ENCODE results near the gene CSF2RB. TPM values are rescaled to one million over a fixed set of nuclear protein-coding genes. Genes with fewer than 3 reads are reported as not detected.
A peak's percentile ranks its signal among the peaks of the same experiment; 100 is the strongest.

The CSF2RB gene
- total and polyA plus RNA-seq, 2 donors: 4.1 to 5.3 TPM

DNA sequence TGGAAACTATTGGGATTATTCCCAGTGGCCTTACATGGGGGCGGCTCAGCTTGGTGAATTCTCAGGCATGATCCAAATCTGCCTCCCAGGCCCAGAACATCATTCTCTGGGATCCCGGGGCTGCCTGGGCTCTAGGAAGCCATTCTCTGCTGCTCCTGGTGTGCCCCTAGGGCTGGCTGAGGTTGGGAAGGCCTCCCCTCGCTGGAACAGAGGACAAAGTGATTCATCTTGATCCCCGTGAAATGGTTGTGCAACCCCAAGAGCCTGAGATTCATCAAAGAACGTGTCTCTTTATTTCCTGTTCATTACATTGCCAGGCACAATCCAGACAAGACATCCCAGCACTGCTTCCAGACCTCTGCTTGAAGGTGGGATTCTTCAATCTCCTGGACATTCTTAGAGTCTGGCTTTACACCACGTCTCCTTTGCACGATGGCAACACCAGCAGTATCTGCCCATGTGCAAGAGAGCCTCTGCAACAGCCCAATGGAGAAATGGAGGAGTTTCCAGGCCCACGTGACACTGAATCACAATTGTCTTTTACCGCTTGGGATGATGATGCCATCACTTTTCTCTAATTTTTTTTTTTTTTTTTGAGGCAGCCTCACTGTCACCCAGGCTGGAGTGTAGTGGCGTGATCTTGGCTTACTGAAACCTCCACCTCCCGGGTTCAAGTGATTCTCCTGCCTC lies 53.6 kb downstream of the CSF2RB start:
- DNase-seq (ENCODE audit: extremely low spot score): no peak
- Histone ChIP-seq H3K4me1 (ENCODE audit: insufficient read depth) (no peaks in the 10 kb centered on the region), H3K36me3 (ENCODE audit: insufficient read depth) (no peaks in the 10 kb centered on the region), H3K27ac (ENCODE audit: low read depth) (no peak overlapping the region), H3K4me3 (ENCODE audit: low read depth, low read length) (no peak overlapping the region)
- WGBS: 83% methylated on average over 11 of the region's 11 CpGs

DNA sequence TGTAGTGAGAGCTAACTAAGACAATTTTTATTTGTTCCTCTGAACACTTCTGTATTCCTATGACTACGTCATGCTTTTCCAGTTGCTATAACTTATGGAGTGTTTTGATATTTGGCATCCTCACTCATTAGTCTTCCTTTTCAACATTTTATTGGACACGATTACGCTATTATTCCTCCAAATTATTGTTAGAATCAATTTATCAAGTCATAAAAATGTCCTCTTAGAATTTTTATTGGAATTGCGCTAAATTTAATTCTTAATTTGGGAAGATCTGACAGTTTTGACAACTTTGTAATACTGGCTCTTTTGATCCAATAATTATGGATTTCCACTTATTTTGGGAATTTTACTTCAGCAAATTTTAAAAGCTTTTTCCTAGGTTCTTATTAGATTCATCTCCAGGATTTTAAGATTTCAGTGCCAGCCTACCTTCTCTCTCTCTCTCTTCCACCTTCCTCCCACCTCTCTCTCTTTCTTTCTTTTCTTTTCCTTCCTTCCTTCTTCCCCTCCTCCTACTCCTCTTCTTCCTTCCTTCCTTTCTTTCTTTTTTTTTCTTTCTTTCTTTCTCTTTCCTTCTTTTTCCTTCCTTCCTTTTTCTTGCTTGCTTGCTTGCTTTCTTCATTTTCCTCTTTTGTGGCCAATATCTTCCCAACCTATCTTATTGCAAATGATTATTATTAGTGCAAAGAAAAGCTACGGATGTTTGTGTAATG lies 55.0 kb downstream of the CSF2RB start:
- WGBS: 77% methylated on average over 5 of the region's 5 CpGs
- no peak overlapping the region for H3K4me3 ChIP-seq (ENCODE audit: low read depth, low read length)
- no peak overlapping the region for H3K27ac ChIP-seq (ENCODE audit: low read depth)
- no peak for DNase-seq (ENCODE audit: extremely low spot score)
- H3K4me1 ChIP-seq (ENCODE audit: insufficient read depth): no peaks in the 10 kb centered on the region
- no peaks in the 10 kb centered on the region for H3K36me3 ChIP-seq (ENCODE audit: insufficient read depth)

DNA sequence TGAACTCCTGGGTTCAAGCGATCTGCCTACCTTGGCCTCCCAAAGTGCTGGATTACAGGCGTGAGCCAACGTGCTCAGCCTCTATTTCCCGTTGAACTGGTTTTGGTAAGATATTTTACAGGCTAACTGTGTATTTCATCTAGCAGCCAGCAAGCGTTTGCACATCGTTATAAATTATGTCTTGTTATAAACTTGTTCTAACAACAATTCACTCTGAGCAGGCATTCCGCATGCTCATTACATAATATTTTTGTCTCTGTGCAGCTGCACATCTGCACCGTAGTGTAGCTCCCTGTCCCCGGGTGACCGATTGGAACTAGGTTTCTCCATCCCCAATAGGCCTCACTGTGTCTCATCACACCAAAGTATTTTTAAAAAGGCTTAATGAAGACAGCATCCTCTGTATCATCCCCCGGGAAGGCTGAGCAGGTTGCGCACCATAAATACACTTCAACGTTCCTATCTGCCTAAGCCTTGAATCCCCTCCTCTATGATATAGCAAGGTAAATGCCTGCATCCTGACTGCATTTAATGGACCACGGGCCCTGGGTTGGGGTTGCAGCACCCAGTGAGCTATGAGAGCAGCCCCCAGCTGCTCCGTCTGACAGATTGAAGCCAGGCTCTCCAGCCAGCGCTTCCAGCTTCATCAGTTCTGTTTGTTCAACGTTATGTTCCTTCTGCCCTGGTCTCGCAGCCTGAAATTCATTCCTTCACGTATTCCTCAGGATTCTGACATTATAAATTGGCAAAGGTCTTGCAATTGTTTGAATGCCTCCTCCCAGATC lies 58.1 kb downstream of the CSF2RB start:
- H3K4me3 ChIP-seq (ENCODE audit: low read depth, low read length): no peak overlapping the region
- peak; percentile 58 for DNase-seq (ENCODE audit: extremely low spot score)
- no peak overlapping the region for H3K27ac ChIP-seq (ENCODE audit: low read depth)
- H3K36me3 ChIP-seq (ENCODE audit: insufficient read depth): no peaks in the 10 kb centered on the region
- whole genome bisulfite sequencing: 54% methylated on average over 19 of the region's 19 CpGs
- H3K4me1 ChIP-seq (ENCODE audit: insufficient read depth): no peaks in the 10 kb centered on the region

DNA sequence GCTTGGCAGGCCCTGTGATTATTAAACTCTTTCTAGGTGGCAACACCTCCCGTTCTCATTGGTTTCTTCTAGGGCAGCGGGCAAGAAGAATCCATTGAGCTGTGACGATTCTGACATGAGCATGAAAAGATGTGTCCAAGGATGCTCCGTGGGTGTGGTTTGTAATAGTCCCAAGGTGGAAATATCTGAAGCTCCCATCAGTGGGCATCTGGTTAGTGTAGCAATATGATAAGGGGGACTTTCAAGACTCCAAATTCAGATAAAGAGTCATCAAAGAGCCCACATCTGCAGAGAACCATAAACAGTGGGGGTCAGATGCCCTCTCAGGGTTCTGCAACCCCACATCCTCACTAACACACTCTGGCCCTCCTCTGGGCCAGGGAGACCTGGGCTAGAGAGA lies 63.2 kb downstream of the CSF2RB start:
- Histone ChIP-seq H3K4me3 (ENCODE audit: low read depth, low read length) (no peak overlapping the region), H3K27ac (ENCODE audit: low read depth) (no peak overlapping the region), H3K36me3 (ENCODE audit: insufficient read depth) (no peaks in the 10 kb centered on the region), H3K4me1 (ENCODE audit: insufficient read depth) (no peaks in the 10 kb centered on the region)
- WGBS: 86% methylated on average over 4 of the region's 4 CpGs
- DNase-seq (ENCODE audit: extremely low spot score): no peak

DNA sequence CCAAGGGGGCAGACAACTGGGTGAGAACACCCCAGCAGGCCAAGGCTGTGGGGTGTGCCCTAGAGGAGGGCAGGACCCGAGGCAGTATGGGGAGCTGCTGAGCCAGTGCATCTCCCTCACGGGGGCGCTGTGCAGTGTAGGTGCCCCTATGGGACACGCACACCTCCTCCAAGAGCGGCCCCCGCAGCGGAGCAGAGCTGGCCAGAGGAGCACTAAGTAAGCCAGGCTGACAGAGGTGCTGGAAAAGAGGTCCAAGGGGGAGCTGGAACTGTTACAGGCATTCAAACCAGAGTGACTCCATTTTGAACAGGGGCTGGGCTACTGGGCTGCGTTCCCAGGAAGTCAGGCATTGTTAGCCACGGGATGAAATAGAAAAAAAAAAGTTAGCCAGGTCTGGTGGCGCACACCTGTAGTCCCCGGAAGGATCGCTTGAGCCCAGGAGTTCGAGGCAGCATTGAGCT lies 64.0 kb downstream of the CSF2RB start:
- Histone ChIP-seq H3K27ac (ENCODE audit: low read depth) (no peak overlapping the region), H3K36me3 (ENCODE audit: insufficient read depth) (no peaks in the 10 kb centered on the region), H3K4me1 (ENCODE audit: insufficient read depth) (no peaks in the 10 kb centered on the region), H3K4me3 (ENCODE audit: low read depth, low read length) (peak overlapping the region; percentile 10)
- no peak for DNase-seq (ENCODE audit: extremely low spot score)
- WGBS: 26% methylated on average over 13 of the region's 13 CpGs

DNA sequence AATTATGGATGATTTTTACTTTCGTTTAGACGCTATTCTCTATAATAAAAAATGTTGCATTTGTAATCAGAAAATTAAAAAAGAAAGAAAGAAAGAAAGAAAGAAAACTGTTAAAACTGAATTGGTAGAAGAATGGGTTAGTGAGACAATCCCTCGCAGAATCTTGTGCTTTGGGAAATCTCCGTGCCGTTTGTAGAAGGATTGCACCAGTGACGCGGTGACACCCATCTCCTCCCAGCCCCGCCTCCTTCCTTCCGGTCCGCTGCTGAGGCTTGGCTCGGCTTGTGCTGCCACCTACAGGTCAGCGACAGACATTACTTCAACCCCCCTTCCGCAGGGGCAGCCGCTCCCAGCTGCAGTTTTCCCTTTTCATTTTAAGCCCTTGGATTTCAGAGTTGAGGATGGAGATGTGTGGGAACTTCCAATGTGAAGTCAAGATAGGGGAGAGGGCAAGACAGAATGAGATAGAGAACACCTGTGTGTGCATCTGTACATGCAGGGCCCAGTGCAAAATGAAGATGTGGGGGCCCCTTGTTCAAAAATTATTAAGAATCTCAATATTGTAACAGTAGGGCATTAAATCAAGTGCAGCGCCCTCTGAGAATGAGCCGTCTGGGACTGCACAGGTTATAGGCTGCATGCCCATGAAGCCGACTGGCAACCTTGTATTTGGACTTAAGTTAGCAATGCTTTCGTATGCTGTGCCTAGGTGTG lies 64.7 kb downstream of the CSF2RB start:
- peak; percentile 84 for DNase-seq (ENCODE audit: extremely low spot score)
- Histone ChIP-seq H3K36me3 (ENCODE audit: insufficient read depth) (no peaks in the 10 kb centered on the region), H3K4me3 (ENCODE audit: low read depth, low read length) (peak overlapping the region; percentile 10), H3K27ac (ENCODE audit: low read depth) (no peak overlapping the region), H3K4me1 (ENCODE audit: insufficient read depth) (no peaks in the 10 kb centered on the region)
- WGBS: 13% methylated on average over 18 of the region's 18 CpGs

DNA sequence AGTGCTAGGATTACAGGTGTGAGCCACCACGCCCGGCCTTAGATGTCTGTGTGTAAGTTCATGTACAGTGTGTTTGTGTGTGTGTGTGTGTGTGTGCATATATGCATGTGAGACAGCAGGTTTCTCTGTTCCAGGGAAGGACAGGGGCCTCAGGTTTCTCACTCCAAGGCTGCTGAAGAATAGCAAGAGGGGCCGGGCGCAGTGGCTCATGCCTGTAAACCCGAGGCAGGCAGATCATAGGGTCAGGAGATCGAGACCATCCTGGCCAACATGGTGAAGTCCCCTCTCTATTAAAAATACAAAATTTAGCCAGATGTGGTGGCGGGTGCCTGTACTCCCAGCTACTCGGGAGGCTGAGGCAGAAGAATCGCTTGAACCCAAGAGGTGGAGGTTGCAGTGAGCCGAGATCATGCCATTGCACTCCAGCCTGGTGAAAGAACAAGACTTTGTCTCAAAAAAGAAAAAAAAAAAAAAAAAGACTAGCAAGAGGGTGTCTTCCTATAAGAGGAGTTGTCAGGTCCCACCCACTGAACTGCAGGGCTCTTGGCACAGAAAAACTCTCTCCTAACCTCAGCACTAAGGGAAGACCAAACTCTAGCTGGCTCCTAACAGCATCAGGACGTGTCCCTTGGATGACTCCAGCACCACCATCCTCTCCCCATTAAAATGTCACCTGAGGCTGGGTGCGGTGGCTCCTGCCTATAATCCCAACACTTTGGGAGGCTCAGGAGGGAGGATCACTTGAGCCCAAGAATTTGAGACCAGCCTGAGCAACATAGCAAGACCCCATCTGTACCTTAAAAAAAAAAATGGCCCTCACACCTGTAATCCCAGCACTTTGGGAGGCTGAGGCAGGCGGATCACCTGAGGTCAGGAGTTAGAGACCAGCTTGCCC lies 65.8 kb downstream of the CSF2RB start:
- Histone ChIP-seq H3K4me3 (ENCODE audit: low read depth, low read length) (no peak overlapping the region), H3K36me3 (ENCODE audit: insufficient read depth) (no peaks in the 10 kb centered on the region), H3K27ac (ENCODE audit: low read depth) (no peak overlapping the region), H3K4me1 (ENCODE audit: insufficient read depth) (no peaks in the 10 kb centered on the region)
- 88% methylated on average over 13 of the region's 13 CpGs for WGBS
- no peak for DNase-seq (ENCODE audit: extremely low spot score)

- no peaks in the 10 kb centered on the region for H3K4me1 ChIP-seq (ENCODE audit: insufficient read depth)
- no peak for DNase-seq (ENCODE audit: extremely low spot score)
- H3K36me3 ChIP-seq (ENCODE audit: insufficient read depth): no peaks in the 10 kb centered on the region
- H3K4me3 ChIP-seq (ENCODE audit: low read depth, low read length): no peak overlapping the region
- 74% methylated on average over 16 of the region's 16 CpGs for WGBS
- H3K27ac ChIP-seq (ENCODE audit: low read depth): no peak overlapping the region
These were observed 67.9 kb downstream of the CSF2RB start for GRCh38 chr22:36981247-36981775.

- 63% methylated on average over 5 of the region's 5 CpGs for WGBS
- H3K4me1 ChIP-seq (ENCODE audit: insufficient read depth): no peaks in the 10 kb centered on the region
- H3K36me3 ChIP-seq (ENCODE audit: insufficient read depth): no peaks in the 10 kb centered on the region
- H3K27ac ChIP-seq (ENCODE audit: low read depth): no peak overlapping the region
- DNase-seq (ENCODE audit: extremely low spot score): no peak
- H3K4me3 ChIP-seq (ENCODE audit: low read depth, low read length): no peak overlapping the region
These were observed 68.7 kb downstream of the CSF2RB start for GRCh38 chr22:36982136-36982535.

DNA sequence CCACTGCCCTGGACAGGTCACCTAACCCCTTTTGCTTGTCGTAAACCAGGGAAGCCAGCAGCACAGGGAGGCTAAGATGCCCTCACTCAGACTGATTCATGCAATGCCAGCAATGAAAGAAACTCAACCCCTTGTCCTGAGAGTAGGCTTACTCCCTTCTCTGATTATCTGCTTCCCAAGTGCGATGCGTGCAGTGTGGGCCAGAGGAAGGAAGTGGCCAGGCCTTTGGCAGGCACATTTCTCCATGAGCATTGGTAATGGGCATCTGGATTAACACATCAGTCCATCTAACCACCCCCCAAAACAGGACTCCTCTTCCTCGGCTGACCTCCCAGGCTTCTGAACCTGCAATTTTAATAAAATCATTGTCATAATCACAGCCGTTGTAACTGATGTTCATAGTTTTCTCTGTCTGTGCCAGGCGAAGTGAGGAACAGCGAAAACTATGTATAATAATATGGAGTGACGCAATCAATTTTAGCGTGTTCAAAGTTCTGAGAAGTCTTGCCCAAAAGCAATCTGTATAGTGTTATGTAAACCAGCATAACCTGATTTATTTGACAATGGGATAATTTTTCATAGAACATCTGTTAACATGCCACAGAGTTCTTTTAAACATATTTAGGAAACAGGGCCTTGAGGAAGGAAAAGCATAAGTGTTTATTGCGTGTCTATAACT lies 71.9 kb downstream of the CSF2RB start:
- Histone ChIP-seq H3K27ac (ENCODE audit: low read depth) (no peak overlapping the region), H3K4me1 (ENCODE audit: insufficient read depth) (no peaks in the 10 kb centered on the region), H3K36me3 (ENCODE audit: insufficient read depth) (no peaks in the 10 kb centered on the region), H3K4me3 (ENCODE audit: low read depth, low read length) (no peak overlapping the region)
- 83% methylated on average over 10 of the region's 10 CpGs for WGBS
- DNase-seq (ENCODE audit: extremely low spot score): no peak

GRCh38 chr22:36986242-36986821 lies 72.9 kb downstream of the CSF2RB start:
- Histone ChIP-seq H3K4me3 (ENCODE audit: low read depth, low read length) (no peak overlapping the region), H3K4me1 (ENCODE audit: insufficient read depth) (no peaks in the 10 kb centered on the region), H3K27ac (ENCODE audit: low read depth) (no peak overlapping the region), H3K36me3 (ENCODE audit: insufficient read depth) (no peaks in the 10 kb centered on the region)
- DNase-seq (ENCODE audit: extremely low spot score): no peak
- WGBS: 49% methylated on average over 8 of the region's 8 CpGs

All from urinary bladder (tissue), 4 donors.